ENCODE data around the gene RAC3. TPM values are rescaled to one million over a fixed set of nuclear protein-coding genes. Genes with fewer than 3 reads are reported as not detected.

RAC3 gene
- total RNA-seq, 4 donors from 2014 or later = 1.8 to 2.5 (median 2.2) TPM

DNA sequence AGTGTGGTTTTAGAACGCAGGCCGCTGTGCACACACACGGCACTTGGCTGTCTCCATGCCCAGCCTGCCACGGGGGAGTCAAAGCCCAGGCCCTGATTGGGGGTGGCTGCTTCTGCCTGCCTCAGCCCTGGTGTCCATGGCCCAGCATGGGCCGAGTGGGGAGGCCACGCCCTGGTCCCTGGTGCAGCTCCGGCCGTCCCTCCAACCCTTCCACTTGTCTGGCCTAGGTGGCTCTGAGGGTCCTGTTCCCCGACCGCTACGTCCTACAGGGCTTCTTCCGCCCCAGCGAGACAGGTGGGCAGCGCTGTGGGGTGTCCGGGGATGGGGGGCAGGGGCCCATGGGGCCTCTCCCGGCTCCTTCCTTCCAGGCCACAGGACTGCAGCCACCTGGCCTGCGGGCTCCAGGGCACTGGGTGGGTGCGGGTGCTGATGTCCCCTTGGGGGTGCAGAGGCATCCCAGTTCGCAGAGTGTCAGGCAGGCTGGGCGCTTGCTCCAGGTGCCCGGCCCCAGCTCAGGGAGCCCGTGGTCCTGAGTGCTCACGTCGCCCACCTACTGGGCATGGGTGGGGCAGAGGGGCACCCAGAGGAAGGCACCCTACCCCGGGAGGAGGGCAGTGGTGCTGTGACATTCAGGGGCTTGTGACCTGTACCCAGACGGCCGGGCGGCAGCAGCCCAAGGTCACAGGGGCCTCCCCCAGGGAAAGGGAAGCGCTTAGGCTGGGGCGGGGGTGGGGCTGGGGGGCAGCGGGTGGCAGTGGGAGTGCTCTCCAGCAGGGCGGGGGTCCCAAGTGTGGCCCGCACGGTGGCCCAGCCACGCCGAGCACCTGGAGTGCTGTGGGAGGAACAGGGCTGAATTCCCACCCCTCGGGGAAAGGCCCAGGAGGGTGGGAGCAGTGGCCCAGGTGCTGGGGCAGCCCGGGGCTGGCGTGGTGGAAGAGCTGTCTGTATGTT, 20.6 kb upstream of the RAC3 start:
- Histone ChIP-seq H3K4me1 (peaks cover 11 to 22% (median 12%) of the 10 kb centered on the region in 4 donors), H3K27me3 (no peaks in the 10 kb centered on the region), H3K36me3 (peaks cover 0 to 39% (median 20%) of the 10 kb centered on the region in 4 donors), H3K27ac (replicated peaks in 1 of 4) (no peak overlapping the region), H3K4me3 (no peak overlapping the region), H3K9me3 (no peaks in the 10 kb centered on the region)
- 97% methylated on average over 25 of the region's 39 CpGs for WGBS
- TF ChIP-seq, protein P1, sequence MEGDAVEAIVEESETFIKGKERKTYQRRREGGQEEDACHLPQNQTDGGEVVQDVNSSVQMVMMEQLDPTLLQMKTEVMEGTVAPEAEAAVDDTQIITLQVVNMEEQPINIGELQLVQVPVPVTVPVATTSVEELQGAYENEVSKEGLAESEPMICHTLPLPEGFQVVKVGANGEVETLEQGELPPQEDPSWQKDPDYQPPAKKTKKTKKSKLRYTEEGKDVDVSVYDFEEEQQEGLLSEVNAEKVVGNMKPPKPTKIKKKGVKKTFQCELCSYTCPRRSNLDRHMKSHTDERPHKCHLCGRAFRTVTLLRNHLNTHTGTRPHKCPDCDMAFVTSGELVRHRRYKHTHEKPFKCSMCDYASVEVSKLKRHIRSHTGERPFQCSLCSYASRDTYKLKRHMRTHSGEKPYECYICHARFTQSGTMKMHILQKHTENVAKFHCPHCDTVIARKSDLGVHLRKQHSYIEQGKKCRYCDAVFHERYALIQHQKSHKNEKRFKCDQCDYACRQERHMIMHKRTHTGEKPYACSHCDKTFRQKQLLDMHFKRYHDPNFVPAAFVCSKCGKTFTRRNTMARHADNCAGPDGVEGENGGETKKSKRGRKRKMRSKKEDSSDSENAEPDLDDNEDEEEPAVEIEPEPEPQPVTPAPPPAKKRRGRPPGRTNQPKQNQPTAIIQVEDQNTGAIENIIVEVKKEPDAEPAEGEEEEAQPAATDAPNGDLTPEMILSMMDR (IDR thresholded peaks at IDR 0.05) = no peak
- no peak for TF ChIP-seq POLR2AphosphoS5 (IDR thresholded peaks at IDR 0.05)
- no peak for TF ChIP-seq EP300 (IDR thresholded peaks at IDR 0.05)
- no peak for DNase-seq (ENCODE audit: extremely low spot score)
- intact Hi-C loops (cut with DNase I) = no loop called here

DNA sequence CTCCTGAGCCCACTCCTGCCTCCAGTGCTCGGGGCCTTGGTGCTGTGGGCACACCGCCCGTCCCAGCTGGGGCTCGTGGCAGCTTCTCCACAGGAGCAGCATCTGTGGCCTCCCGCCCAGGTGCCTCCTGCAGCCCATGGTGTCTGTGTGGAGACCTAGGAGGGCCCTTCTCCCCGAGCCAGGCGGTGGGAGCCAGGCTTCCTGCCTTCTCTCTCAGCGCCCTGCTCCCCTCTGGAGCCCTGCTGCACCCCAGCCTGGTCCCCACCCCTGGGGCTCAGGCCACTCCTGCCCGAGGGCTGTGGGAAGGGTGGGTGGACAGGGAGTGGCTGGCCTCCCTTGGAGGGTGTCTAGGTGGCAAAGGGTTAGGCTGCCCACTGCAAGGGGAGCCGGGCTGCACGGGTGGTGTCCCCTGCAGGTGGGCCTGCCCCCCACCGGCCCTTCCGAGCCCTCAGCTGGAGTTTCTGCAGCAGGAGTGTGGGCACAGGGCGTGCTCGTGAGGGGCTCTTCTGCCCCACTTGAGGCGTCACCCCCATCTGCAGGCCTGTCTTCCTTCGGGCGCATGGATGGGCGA, 19.8 kb upstream of the RAC3 start:
- Histone ChIP-seq H3K27ac (replicated peaks in 1 of 4) (no peak overlapping the region), H3K4me3 (no peak overlapping the region), H3K36me3 (peaks cover 0 to 39% (median 21%) of the 10 kb centered on the region in 4 donors), H3K4me1 (peaks cover 2 to 18% (median 4%) of the 10 kb centered on the region in 4 donors), H3K9me3 (no peaks in the 10 kb centered on the region), H3K27me3 (no peaks in the 10 kb centered on the region)
- DNase-seq (ENCODE audit: extremely low spot score) = no peak
- TF ChIP-seq EP300 (IDR thresholded peaks at IDR 0.05) (no peak), POLR2A (IDR thresholded peaks at IDR 0.05; ENCODE audit: low read depth) (no peak), POLR2AphosphoS5 (IDR thresholded peaks at IDR 0.05) (no peak)
- TF ChIP-seq, protein P1 (IDR thresholded peaks at IDR 0.05) = no peak
- intact Hi-C loops (cut with DNase I) = no loop called here
- WGBS = 93% methylated on average over 11 of the region's 19 CpGs

DNA sequence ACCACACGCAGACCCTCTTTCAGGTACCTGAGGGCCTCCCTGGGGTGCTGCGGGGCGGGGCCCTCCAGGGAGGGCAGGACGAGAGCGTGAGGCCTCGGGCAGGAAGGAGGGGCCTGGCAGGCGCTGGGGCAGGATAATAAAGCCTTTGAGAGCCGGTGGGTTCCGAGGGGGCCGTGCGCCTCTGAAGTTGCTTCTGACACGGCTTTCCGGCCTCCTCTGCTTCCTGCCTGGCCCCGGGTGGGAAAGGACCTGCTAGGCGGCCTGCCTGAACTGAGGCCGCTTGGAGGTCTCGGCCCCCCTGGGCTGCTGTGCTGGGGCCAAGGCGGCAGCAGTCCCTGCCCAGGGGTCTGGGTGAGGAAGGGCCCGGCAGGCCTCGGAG, 19.2 kb upstream of the RAC3 start:
- DNase-seq (ENCODE audit: extremely low spot score) = no peak
- Histone ChIP-seq H3K27ac (replicated peaks in 1 of 4) (no peak overlapping the region), H3K27me3 (no peaks in the 10 kb centered on the region), H3K4me3 (no peak overlapping the region), H3K36me3 (peaks cover under 1 to 43% (median 23%) of the 10 kb centered on the region in 4 donors), H3K4me1 (peaks cover 0 to 17% (median 0%) of the 10 kb centered on the region in 4 donors), H3K9me3 (no peaks in the 10 kb centered on the region)
- intact Hi-C loops (cut with DNase I) = no loop called here
- TF ChIP-seq, protein P1 (IDR thresholded peaks at IDR 0.05) = no peak
- TF ChIP-seq POLR2AphosphoS5 (IDR thresholded peaks at IDR 0.05) = no peak
- whole genome bisulfite sequencing = 80% methylated on average over 15 of the region's 20 CpGs

DNA sequence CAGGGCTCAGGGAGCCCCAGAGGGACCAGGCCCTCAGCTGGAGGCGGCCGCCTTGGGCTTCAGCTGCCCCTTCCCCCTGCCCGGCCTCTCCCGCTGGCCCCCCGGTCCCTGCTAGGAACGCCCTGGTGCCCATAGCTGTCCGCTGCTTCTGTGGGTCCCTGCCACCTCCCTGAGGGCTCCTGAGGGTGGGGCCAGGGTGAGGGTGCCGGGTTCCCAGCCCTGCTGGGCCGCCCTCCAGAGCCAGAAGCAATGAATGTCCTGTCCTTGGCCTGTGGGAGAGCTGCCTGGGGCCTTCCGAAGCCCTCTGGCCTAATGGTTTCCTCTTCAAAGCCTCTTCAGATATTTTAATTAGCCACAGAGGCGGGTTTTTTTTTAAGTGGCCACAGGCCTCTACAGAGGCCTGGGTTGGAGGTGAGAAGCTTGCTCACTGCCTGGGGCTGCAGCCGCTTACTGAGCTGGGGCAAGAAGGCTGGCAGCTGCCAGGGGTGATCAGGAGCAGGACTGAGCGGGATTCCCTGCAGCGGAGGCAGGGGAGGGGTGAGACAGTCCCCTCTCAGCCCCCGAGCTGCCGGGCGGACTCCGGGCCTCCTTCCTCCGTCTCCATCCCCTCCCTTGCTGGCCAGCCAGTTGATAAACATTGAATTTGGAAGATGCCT, 18.7 kb upstream of the RAC3 start:
- H3K27ac ChIP-seq (replicated peaks in 1 of 4) = no peak overlapping the region
- H3K9me3 ChIP-seq = no peaks in the 10 kb centered on the region
- TF ChIP-seq EP300 (IDR thresholded peaks at IDR 0.05) = no peak
- TF ChIP-seq, protein P1 (IDR thresholded peaks at IDR 0.05) = no peak
- no peak for TF ChIP-seq POLR2AphosphoS5 (IDR thresholded peaks at IDR 0.05)
- no peak for TF ChIP-seq POLR2A (IDR thresholded peaks at IDR 0.05; ENCODE audit: low read depth)
- WGBS = 81% methylated on average over 8 of the region's 19 CpGs
- peaks cover 0 to 17% (median 0%) of the 10 kb centered on the region in 4 donors for H3K4me1 ChIP-seq
- intact Hi-C loops (cut with DNase I) = no loop called here
- H3K36me3 ChIP-seq = peaks cover 5 to 48% (median 27%) of the 10 kb centered on the region in 4 donors
- H3K4me3 ChIP-seq = no peak overlapping the region
- no peak for DNase-seq (ENCODE audit: extremely low spot score)
- no peaks in the 10 kb centered on the region for H3K27me3 ChIP-seq

Data from esophagus muscularis mucosa (tissue), 4 donors.